OCI-LY3 (cell line): Measurements from ENCODE around the gene EFCAB8.

Experiments
- CTCF ChIP-seq: fragments of 200-600, 300-600 bp; sonication (generic); IDR thresholded peaks from 2 replicates; pipeline ENCODE4 v1.5.1; 2014; ENCODE audit warnings: antibody characterized with exemption, low read length, low read depth
- EZH2phosphoT487 ChIP-seq: fragments of 200-600 bp; shearing (Covaris generic); IDR thresholded peaks from 2 replicates; pipeline ENCODE4 v1.6.1; 2018; ENCODE audit warnings: antibody characterized with exemption, mixed run types, low read depth

DNA sequence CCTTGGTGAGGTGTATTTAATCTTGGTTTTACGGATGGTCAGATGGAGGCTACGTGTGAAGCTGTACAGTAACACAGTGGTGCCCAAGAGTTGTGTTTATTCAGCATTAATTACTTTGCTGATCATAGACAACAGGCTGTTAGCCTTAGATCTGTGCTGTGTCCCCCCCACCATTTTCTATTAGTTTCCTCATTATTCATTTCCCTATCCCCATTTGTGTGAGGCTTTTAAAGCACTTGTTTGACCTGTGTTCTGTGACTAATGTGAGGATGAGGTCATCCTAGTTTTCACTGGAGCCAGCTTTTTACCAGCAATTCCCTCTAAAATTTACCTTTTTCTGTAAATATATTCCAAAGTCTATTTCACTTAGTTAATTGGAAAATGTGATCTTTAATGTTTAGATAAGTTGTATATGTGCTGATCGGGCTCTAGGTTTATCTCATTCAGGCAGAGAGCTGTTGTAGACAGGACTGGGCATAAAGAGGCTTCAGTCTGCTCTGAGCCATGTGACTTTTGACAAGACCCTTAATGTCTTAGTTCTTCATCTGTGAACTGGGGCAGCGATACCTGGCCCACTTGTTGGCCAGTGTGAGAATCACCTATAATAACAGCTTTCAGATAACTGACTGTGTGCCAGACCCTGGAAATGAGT is 30.6 kb upstream of the EFCAB8 start:
- TF ChIP-seq CTCF (no peak), EZH2phosphoT487 (no peak)
